C1 segment of cervical spinal cord (tissue), 14 donors: ENCODE data around the gene ZNF22.

Source experiments
- DNase-seq, 14 donors: peaks; one replicate each; lab custom pipeline; 2025; lab: John Stamatoyannopoulos, UW

ZNF22 gene

GRCh38 chr10:44976352-44977198, 24.1 kb upstream of the ZNF22 start:
- DNase-seq: peak in 1 of 14 donors; percentile 40

GRCh38 chr10:44977287-44978212, 23.2 kb upstream of the ZNF22 start:
- DNase-seq: peak in 1 of 14 donors; percentile 43

DNA sequence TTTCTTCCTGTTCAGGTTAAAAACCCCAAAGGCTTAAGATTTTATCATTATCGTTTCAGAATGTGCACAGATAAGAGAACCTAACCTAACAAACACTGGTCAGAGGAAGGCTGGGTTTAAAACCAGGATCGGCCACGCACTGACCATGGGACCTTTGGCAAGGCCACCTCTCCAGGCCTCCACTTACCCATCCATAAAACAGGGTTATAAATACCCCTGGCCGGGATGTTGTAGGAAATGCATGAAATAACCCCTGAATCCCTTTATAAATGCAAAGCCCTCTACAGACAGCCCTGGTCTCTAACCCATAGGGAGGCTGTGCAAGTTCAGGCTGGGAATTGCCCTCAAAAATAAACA, 22.5 kb upstream of the ZNF22 start:
- DNase-seq: no peak

GRCh38 chr10:44978570-44979280, 22.0 kb upstream of the ZNF22 start, which contains the start of gene DEPP1:
Gene DEPP1 (minus strand): TSS chr10:44978809. CDS start chr10:44978030, 779 bp downstream.
- peak in 10 of 14 donors; percentile 31 to 98 (median 67) for DNase-seq

- DNase-seq: no peak
These were observed 21.2 kb upstream of the ZNF22 start for GRCh38 chr10:44979281-44980191.

DNA sequence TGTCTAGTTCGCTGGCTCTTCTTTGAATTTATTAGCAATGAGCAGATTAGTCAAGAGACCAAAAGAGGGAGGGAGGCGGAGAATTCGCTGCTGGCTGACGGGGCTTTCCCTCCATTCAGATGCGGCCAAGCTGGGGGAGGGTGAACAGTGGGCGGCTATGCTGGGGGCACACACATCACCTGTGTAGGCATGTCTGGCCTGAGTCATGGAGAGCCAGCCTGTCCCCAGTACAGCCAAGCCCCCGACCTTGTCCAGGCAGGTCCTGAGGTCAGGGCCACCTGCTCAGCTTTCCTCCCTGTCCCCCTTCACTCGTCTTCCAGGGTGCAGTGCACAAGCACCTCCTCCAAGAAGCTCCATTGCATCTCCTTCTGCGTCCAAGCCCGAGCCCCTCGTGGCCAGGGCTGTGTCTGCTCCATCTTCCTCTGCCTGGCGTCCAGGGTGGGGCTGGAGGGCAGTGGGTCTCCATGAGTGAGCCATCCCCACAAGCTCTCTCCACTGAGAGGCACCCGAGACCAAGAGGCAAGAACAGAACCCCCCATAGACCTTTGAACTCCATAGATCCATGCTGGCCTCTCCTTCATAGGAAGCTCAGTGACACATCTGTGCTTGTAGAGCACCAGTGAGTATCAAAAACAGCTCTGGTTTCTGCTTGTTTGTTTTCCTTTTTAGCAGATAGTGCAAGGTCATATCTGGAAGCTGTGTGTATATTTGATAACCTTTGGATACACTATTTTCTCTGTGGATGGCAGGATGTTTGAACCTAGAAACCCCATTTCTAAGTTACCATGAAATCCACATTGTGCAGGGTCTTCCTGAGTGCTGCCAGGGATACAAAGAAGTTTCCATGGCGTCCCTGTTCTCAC, 20.2 kb upstream of the ZNF22 start:
- DNase-seq: no peak

- DNase-seq: peak in 3 of 14 donors; percentile 12 to 57 (median 35)
These were observed 19.3 kb upstream of the ZNF22 start for GRCh38 chr10:44981172-44982113.

DNA sequence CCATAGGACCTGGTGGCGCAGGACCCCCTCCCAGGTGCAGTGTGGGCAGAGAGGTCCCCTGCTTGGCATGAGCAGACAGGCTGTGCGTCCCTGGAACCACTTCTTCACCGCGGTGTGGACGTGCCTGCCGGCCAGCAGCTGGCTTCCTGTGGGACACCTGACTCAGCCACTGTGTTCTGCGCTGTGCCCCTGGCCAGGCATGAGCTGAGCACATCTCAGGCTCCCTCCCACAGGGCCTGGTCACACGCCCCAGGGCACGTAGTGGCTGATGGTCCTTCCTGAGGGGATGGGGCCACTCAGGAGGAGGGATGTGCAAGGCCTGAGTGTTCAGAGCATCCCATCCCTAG, 18.6 kb upstream of the ZNF22 start:
- no peak for DNase-seq

DNA sequence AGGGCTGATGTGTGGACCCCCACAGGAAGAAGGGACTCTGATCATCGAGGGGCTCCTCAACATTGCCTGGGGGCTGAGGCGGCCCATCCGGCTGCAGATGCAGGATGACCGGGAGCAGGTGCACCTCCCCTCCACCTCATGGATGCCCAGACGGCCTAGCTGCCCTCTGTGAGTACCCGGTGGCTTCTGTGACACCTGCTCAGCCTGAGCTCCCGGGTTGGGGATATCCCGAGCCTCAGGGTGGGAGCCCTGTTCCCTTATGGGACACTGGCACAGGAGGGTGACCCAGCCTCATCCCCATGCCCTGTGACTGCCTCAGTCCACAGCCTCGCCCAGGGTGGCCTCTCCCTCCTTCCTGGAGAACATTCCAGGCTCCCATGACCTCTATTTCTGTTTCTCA, 18.2 kb upstream of the ZNF22 start:
- no peak for DNase-seq

DNA sequence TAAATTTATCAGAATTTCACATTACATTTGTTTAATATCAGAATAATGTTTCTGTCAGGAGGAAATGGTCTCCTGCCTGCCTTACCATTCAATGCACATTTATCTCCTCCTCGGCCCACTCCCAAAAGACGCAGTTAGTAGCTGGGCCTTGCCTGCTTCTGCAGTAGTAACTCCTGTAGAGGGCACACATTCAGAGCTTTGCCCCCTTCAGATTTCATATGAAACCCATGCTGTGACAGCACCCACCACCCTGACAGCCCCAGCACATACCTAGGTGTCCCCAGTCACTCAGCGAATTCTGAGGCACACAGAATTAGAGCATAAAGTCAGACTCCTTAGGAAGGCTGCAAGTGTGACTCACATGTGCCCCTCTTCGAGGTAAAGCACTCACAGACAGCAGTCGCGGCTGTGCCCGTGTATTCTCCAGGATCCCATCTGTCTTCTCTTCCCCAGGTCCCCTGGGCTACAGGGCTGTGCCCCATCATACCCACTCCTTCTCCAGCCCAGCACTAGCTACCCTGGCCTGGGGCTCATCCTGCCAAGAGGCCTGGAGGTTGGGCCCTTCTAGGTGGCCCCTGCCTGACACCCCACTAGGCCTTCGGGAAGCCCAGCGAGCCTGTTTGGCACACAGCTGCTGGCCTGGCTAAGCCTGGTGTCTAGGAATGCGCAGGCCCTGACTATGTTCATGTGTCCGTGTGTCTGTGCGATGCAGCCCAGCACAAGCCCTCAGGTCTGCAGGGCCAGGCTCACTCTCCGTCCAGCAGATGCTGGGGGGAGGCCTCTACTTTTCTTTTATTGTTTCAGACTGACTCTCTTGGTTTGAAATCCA, 17.4 kb upstream of the ZNF22 start:
- DNase-seq: no peak

DNA sequence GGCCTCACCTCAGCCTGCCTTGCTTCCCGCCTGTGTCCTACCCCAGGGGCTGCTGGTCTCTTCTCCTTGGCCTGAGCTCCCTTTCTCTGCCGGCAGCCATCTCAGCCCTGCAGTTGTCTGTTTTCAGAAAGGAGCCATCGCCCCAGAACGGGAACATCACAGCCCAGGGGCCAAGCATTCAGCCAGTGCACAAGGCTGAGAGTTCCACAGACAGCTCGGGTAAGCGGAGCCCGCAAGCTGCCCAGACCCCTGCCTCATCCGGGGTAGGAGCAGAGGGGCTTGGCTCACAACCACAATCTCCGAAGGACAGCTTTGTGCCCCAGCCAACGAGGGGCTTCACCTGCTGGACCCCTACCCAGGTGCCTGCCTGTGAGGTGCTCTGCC, 16.8 kb upstream of the ZNF22 start:
- no peak for DNase-seq

DNA sequence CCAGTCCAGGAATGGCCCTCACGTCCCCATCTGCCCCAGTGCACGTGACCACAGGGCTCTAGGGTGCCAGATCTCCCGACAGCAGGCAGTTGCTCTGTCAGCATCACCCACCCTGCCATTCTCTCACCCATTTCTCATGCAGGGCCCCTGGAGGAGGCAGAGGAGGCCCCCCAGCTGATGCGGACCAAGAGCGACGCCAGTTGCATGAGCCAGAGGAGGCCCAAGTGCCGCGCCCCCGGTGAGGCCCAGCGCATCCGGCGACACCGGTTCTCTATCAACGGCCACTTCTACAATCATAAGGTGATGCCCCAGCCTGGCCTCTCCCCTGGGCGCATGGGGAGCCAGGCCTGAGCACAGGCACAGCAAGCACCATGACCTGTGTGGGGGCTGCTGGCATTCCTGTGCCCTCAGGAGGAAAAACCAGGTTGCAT, 16.0 kb upstream of the ZNF22 start:
- DNase-seq: no peak

GRCh38 chr10:44985175-44985681, 15.5 kb upstream of the ZNF22 start:
- no peak for DNase-seq

GRCh38 chr10:44986179-44986578, 14.5 kb upstream of the ZNF22 start:
- DNase-seq: no peak

DNA sequence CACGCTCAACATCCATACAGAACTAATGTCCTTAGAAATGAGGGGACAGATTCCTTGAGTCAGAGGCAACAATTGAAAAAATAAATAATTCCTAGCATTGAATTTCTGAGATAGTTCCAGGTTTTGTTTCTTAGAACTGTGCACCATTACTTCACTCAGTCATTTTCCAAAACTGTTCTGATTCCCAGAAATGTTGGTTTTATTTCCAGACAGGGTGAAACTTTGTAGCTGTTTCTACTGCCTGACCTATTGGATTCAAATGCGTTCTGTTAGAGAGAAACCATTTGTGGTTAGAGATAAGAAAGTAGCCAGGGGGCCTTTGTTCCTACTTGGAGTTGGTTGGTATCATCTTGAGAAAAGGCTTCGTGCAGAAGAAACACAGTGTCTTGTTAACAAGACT, 14.1 kb upstream of the ZNF22 start:
- no peak for DNase-seq

DNA sequence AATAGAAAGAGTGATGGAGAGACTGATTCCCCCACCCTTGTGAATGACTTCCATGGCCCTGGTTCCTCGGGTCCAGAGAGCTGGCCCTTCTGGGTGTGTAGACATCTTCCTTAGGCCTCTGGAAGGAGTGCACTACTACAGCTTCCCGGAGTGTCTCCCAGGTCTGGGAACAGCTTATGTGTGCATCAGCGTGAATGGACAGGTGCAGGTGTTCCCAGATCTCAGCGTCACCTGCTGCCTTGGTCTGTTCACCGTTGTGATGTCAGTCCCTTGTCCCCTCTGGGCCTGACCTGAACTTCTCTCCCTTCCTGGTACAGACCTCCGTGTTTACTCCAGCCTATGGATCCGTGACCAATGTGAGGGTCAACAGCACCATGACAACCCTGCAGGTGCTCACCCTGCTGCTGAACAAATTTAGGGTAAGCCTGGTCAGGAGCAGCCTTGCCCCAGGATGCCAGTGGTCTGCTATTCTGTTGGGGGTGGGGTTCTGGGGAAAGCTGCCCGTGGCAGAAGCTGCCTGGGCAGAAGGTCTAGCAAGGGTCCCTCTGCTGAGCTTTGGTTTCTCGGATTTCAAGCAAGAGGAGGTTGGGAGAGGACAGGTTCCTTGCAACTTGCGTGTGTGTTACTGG, 11.7 kb upstream of the ZNF22 start:
- DNase-seq: no peak
